Ascending aorta (tissue), 2 donors: ENCODE results near the gene CDK14. TPM values are rescaled to one million over a fixed set of nuclear protein-coding genes. Genes with fewer than 3 reads are reported as not detected.

Experiments
- DNase-seq, 2 donors: peaks; one replicate each; pipeline ENCODE4 v3.0.0-alpha.2; 2019; ENCODE audit warnings: low spot score in 2 of 2
- H3K27ac ChIP-seq, 2 donors: fragments of 200-600 bp; sonication (generic); one replicate each; pipeline ENCODE4 v1.5.1; 2016 to 2017; ENCODE audit warnings: mild to moderate bottlenecking in 1 of 2
- H3K27me3 ChIP-seq: fragments of 200-600 bp; sonication (generic); one replicate; pipeline ENCODE4 v1.5.1; 2017
- H3K36me3 ChIP-seq, 2 donors: fragments of 200-600 bp; sonication (generic); one replicate each; pipeline ENCODE4 v1.5.1; 2016
- H3K4me1 ChIP-seq, 2 donors: fragments of 200-600 bp; sonication (generic); one replicate each; pipeline ENCODE4 v1.5.1; 2016 to 2017; ENCODE audit warnings: mild to moderate bottlenecking in 1 of 2
- H3K4me3 ChIP-seq, 2 donors: fragments of 200-600 bp; sonication (generic); one replicate each; pipeline ENCODE4 v1.5.1; 2016 to 2017; ENCODE audit warnings: mild to moderate bottlenecking in 1 of 2
- H3K9me3 ChIP-seq, 2 donors: fragments of 200-600 bp; sonication (generic); one replicate each; pipeline ENCODE4 v1.5.1; 2016
- CTCF ChIP-seq, 3 experiments: fragments of 200-600 bp in 2 of 3; fragments of 450-650 bp in 1 of 3; sonication (generic) in 2 of 3; IDR thresholded peaks; one replicate each; pipeline ENCODE4 v1.5.1; 2016 to 2019; ENCODE audit warnings: antibody characterized with exemption in 3 of 3, mild to moderate bottlenecking in 1 of 3, moderate library complexity in 1 of 3
- intact Hi-C: fragments of 100-400 bp; cut with DNase I; formaldehyde crosslinking; loops from one replicate; pipeline ENCODE4 v1.15.1; 2023
- total RNA-seq: library from RNA; depleted of rRNA; stranded (reverse); fragments of >200 nt; gene quantifications from one replicate; pipeline ENCODE4 v1.1.0, GENCODE V29; 2016

Gene CDK14
- total RNA-seq, 1 donor from 2014 or later, result 5.1 TPM

- Histone ChIP-seq H3K4me3 (no peak overlapping the region), H3K27ac (no peak overlapping the region), H3K4me1 (no peaks in the 10 kb centered on the region), H3K36me3 (no peaks in the 10 kb centered on the region), H3K27me3 (no peaks in the 10 kb centered on the region), H3K9me3 (no peaks in the 10 kb centered on the region)
- DNase-seq, result no peak
- no peak for TF ChIP-seq CTCF (IDR thresholded peaks at IDR 0.05)
- intact Hi-C loops, result no loop called here
These were observed 21.3 kb upstream of the CDK14 start for GRCh38 chr7:90574820-90575187.

GRCh38 chr7:90579181-90579688, 16.9 kb upstream of the CDK14 start:
- Histone ChIP-seq H3K36me3 (no peaks in the 10 kb centered on the region), H3K4me3 (no peak overlapping the region), H3K4me1 (no peaks in the 10 kb centered on the region), H3K27ac (no peak overlapping the region), H3K27me3 (no peaks in the 10 kb centered on the region), H3K9me3 (no peaks in the 10 kb centered on the region)
- no peak for DNase-seq
- no peak for TF ChIP-seq CTCF (IDR thresholded peaks at IDR 0.05)
- intact Hi-C loops, result no loop called here

GRCh38 chr7:90580051-90580450, 16.1 kb upstream of the CDK14 start:
- TF ChIP-seq CTCF (IDR thresholded peaks at IDR 0.05), result no peak
- no peak for DNase-seq
- Histone ChIP-seq H3K4me3 (no peak overlapping the region), H3K9me3 (no peaks in the 10 kb centered on the region), H3K4me1 (no peaks in the 10 kb centered on the region), H3K27me3 (no peaks in the 10 kb centered on the region), H3K27ac (no peak overlapping the region), H3K36me3 (no peaks in the 10 kb centered on the region)
- intact Hi-C loops, result no loop called here

GRCh38 chr7:90582164-90582563, 14.0 kb upstream of the CDK14 start:
- intact Hi-C loops, result no loop called here
- TF ChIP-seq CTCF (IDR thresholded peaks at IDR 0.05), result no peak
- no peaks in the 10 kb centered on the region for H3K27me3 ChIP-seq
- H3K4me3 ChIP-seq, result no peak overlapping the region
- H3K36me3 ChIP-seq, result no peaks in the 10 kb centered on the region
- H3K4me1 ChIP-seq, result no peaks in the 10 kb centered on the region
- H3K27ac ChIP-seq, result no peak overlapping the region
- DNase-seq, result no peak
- H3K9me3 ChIP-seq, result no peaks in the 10 kb centered on the region

- H3K4me1 ChIP-seq, result no peaks in the 10 kb centered on the region
- H3K9me3 ChIP-seq, result no peaks in the 10 kb centered on the region
- no peak for DNase-seq
- intact Hi-C loops, result no loop called here
- H3K4me3 ChIP-seq, result no peak overlapping the region
- no peak for TF ChIP-seq CTCF (IDR thresholded peaks at IDR 0.05)
- no peak overlapping the region for H3K27ac ChIP-seq
- H3K36me3 ChIP-seq, result no peaks in the 10 kb centered on the region
- no peaks in the 10 kb centered on the region for H3K27me3 ChIP-seq
These were observed 11.7 kb upstream of the CDK14 start for GRCh38 chr7:90584378-90584777.

- TF ChIP-seq CTCF (IDR thresholded peaks at IDR 0.05), result no peak
- no peak for DNase-seq
- Histone ChIP-seq H3K36me3 (no peaks in the 10 kb centered on the region), H3K4me1 (no peaks in the 10 kb centered on the region), H3K27me3 (no peaks in the 10 kb centered on the region), H3K4me3 (no peak overlapping the region), H3K9me3 (no peaks in the 10 kb centered on the region), H3K27ac (no peak overlapping the region)
- intact Hi-C loops, result no loop called here
These were observed 10.0 kb upstream of the CDK14 start for GRCh38 chr7:90586091-90586490.
